SU-DHL-6 (cell line): Measurements from ENCODE around the gene ABCB9.

Experiments
- H2AFZ ChIP-seq: fragments of 200-600 bp; sonication (generic); 2 replicates; pipeline ENCODE4 v1.6.1; 2014; ENCODE audit warnings: low read depth, mild to moderate bottlenecking, moderate library complexity, mixed read lengths, antibody characterized with exemption, low read length; ENCODE audit not compliant: severe bottlenecking
- H3F3A ChIP-seq: fragments of 200-600 bp; shearing (Covaris generic); 2 replicates; pipeline ENCODE4 v1.6.0; 2016; ENCODE audit warnings: antibody characterized with exemption, mild to moderate bottlenecking; ENCODE audit not compliant: insufficient read depth
- H3K27ac ChIP-seq: fragments of 200-600 bp; sonication (generic); 2 replicates; pipeline ENCODE4 v1.5.1; 2016; ENCODE audit warnings: low read depth, mild to moderate bottlenecking, low read length, moderate library complexity, mixed read lengths
- H3K27me3 ChIP-seq: fragments of 200-600 bp; sonication (generic), shearing (Covaris generic); 2 replicates; pipeline ENCODE4 v1.6.0; 2014; ENCODE audit warnings: mild to moderate bottlenecking, low read length
- H3K36me3 ChIP-seq: fragments of 200-600 bp; sonication (generic); 2 replicates; pipeline ENCODE4 v1.6.1; 2014; ENCODE audit warnings: mild to moderate bottlenecking, low read length, mixed read lengths
- H3K4me2 ChIP-seq: fragments of 300-600, 200-600 bp; shearing (Covaris generic), sonication (generic); 2 replicates; pipeline ENCODE4 v1.6.0; 2014; ENCODE audit warnings: low read length, low read depth, mild to moderate bottlenecking; ENCODE audit not compliant: poor library complexity, severe bottlenecking
- H3K4me3 ChIP-seq: fragments of 200-600 bp; sonication (generic); 2 replicates; pipeline ENCODE4 v1.5.1; 2014; ENCODE audit warnings: antibody characterized with exemption, low read length, mild to moderate bottlenecking, mixed read lengths; ENCODE audit not compliant: insufficient read depth, poor library complexity, severe bottlenecking
- H3K79me2 ChIP-seq: fragments of 200-600 bp; sonication (generic); 2 replicates; pipeline ENCODE4 v1.6.1; 2014; ENCODE audit warnings: mild to moderate bottlenecking, low read length, moderate library complexity; ENCODE audit not compliant: insufficient read depth
- H3K9ac ChIP-seq: fragments of 200-600 bp; sonication (generic); 2 replicates; pipeline ENCODE4 v1.7.0; 2014; ENCODE audit warnings: mild to moderate bottlenecking, low read length
- H3K9me2 ChIP-seq: fragments of 200-600 bp; sonication (generic); replicated peaks from 2 replicates; pipeline ENCODE4 v1.6.1; 2014; ENCODE audit warnings: low read length; ENCODE audit not compliant: insufficient read depth
- H3K9me3 ChIP-seq: fragments of 200-600 bp; sonication (generic); 2 replicates; pipeline ENCODE4 v1.6.1; 2014; ENCODE audit warnings: low read length, mixed read lengths; ENCODE audit not compliant: insufficient read depth
- H4K20me1 ChIP-seq: fragments of 200-600 bp; sonication (generic); 2 replicates; pipeline ENCODE4 v1.6.1; 2014; ENCODE audit warnings: low read depth, mild to moderate bottlenecking, antibody characterized with exemption, low read length, moderate library complexity, mixed read lengths
- EZH2phosphoT487 ChIP-seq: fragments of 200-600 bp; sonication (generic), shearing (Covaris generic); conservative IDR thresholded peaks from 2 replicates; pipeline ENCODE4 v1.6.1; 2018; ENCODE audit warnings: mild to moderate bottlenecking, antibody characterized with exemption, low read length, moderate library complexity, mixed read lengths
- TF ChIP-seq, protein P1 (sequence below): fragments of 200-600 bp; sonication (generic); IDR thresholded peaks from one replicate; pipeline ENCODE4 v1.5.1; 2017; ENCODE audit warnings: antibody characterized with exemption, mild to moderate bottlenecking, low read length, moderate library complexity; ENCODE audit not compliant: insufficient read depth, poor library complexity, severe bottlenecking

Gene ABCB9

DNA sequence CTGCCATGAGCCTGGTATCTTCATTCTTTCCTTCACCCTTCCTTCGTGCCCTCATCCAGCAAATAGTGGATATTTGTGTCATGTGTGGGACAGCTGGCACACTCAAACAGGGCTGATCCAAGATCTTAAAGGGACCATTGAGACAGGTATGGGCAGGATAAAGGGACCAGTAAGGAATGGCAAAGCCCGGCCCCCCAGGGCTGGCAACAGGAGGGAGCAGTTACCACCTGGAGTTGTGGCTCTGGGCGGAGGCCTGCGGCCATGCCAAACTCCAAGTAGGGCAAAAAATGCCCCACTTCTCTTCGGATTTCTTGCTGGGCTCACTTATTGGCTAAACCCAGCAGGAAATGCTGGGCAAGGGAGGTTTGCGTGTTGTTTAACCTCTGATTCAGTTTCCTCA is 10.9 kb upstream of the ABCB9 start:
- Histone ChIP-seq H3K4me3 (no peak overlapping the region), H3K4me2 (no peak overlapping the region)

DNA sequence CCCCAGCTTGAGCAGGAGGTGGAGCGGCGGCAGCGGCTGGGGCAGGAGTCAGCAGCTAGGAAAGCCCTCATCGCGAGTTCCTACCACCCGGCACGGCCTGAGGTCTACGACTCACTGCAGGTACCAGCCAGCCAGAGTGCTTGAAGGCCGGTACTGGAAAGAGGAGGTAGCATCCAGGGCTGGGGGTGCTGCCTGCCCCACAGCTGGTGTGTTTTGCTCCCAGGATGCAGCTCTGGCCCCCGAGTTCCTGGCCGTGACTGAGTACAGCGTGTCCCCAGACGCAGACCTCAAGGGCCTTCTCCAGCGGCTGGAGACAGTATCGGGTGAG is 10.3 kb upstream of the ABCB9 start:
- peak overlapping the region; percentile 97; the same call in 1 of the 2 replicates for H3K9ac ChIP-seq
- peaks cover 15% of the 10 kb centered on the region; the same call in 1 of the 2 replicates for H3K79me2 ChIP-seq
- H3K9me2 ChIP-seq = no peaks in the 10 kb centered on the region
- H3K36me3 ChIP-seq = no peaks in the 10 kb centered on the region
- H3K4me2 ChIP-seq = peak overlapping the region; percentile 96
- no peaks in the 10 kb centered on the region for H3K9me3 ChIP-seq
- no peak for TF ChIP-seq EZH2phosphoT487
- TF ChIP-seq, protein P1, sequence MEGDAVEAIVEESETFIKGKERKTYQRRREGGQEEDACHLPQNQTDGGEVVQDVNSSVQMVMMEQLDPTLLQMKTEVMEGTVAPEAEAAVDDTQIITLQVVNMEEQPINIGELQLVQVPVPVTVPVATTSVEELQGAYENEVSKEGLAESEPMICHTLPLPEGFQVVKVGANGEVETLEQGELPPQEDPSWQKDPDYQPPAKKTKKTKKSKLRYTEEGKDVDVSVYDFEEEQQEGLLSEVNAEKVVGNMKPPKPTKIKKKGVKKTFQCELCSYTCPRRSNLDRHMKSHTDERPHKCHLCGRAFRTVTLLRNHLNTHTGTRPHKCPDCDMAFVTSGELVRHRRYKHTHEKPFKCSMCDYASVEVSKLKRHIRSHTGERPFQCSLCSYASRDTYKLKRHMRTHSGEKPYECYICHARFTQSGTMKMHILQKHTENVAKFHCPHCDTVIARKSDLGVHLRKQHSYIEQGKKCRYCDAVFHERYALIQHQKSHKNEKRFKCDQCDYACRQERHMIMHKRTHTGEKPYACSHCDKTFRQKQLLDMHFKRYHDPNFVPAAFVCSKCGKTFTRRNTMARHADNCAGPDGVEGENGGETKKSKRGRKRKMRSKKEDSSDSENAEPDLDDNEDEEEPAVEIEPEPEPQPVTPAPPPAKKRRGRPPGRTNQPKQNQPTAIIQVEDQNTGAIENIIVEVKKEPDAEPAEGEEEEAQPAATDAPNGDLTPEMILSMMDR = no peak
- H3K4me3 ChIP-seq = no peak overlapping the region
- no peak overlapping the region for H2AFZ ChIP-seq
- no peaks in the 10 kb centered on the region for H3F3A ChIP-seq
- H3K27me3 ChIP-seq = no peaks in the 10 kb centered on the region
- H4K20me1 ChIP-seq = no peaks in the 10 kb centered on the region
- H3K27ac ChIP-seq = no peak overlapping the region

More for the DNA sequence above, 10.9 kb upstream of the ABCB9 start:
- Histone ChIP-seq H3K9me3 (no peaks in the 10 kb centered on the region), H2AFZ (no peak overlapping the region), H3K27me3 (no peaks in the 10 kb centered on the region), H3K9me2 (no peaks in the 10 kb centered on the region), H3K9ac (no peak overlapping the region), H3K36me3 (no peaks in the 10 kb centered on the region), H3K27ac (no peak overlapping the region), H4K20me1 (no peaks in the 10 kb centered on the region), H3K79me2 (peaks cover 15% of the 10 kb centered on the region; the same call in 1 of the 2 replicates), H3F3A (no peaks in the 10 kb centered on the region)
- no peak for TF ChIP-seq EZH2phosphoT487
- TF ChIP-seq, protein P1 = no peak

DNA sequence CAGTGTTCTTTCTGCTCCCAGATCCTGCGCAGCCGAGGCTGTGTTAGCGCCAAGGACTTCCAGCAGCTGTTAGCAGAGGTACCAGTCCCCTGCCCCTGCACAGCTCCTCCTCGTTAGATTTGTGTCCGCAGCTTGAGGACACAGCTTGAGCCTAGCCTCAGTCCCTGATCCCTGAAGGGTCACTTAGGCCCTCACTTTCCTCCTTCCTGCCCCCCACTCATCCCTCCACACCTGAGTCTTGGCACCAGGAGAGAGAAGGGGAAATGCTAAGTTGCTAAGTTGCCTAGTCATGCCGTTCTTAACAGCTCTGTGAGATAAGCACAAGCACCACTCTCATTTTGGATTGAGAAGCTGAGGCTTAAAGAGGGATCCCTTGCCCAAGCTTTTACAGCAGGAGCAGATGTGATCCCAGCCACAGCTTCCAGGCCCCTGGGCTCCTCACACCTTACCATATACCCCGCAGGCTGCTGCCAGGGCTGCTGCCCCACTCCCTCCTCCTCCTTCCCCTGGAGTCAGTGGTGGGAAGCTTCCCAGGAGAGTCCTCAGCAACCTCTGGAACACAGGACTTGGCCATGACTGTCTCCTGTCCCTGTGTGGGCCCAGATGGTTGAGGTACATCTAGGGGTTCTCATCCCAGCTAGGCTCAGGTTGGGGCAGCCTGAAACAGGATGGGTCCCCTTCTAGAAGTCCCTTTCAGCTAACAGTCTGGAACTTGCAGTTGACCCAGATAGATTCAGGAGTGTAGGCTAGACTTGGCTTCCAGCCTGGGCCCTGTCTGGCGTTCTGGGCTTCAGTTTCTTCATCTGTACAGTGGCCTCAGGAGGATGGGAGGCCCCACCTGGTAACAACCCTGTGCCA is 9.8 kb upstream of the ABCB9 start:
- H3F3A ChIP-seq = no peaks in the 10 kb centered on the region
- H3K9ac ChIP-seq = peak overlapping the region; percentile 97
- H3K27me3 ChIP-seq = no peaks in the 10 kb centered on the region
- H2AFZ ChIP-seq = no peak overlapping the region
- peak overlapping the region; percentile 96 for H3K4me2 ChIP-seq
- H3K4me3 ChIP-seq = peak overlapping the region; percentile 93
- peaks cover 12% of the 10 kb centered on the region; the same call in 1 of the 2 replicates for H3K79me2 ChIP-seq
- TF ChIP-seq, protein P1 = no peak
- no peak for TF ChIP-seq EZH2phosphoT487
- H3K27ac ChIP-seq = peak overlapping the region; percentile 90
- H3K36me3 ChIP-seq = no peaks in the 10 kb centered on the region
- H4K20me1 ChIP-seq = no peaks in the 10 kb centered on the region
- H3K9me2 ChIP-seq = no peaks in the 10 kb centered on the region
- no peaks in the 10 kb centered on the region for H3K9me3 ChIP-seq
